Measurements from ENCODE around the gene OLFM1. TPM values are rescaled to one million over a fixed set of nuclear protein-coding genes. Genes with fewer than 3 reads are reported as not detected.

OLFM1 gene
- total RNA-seq, 1 experiment from 2014 or later, result 3.5 TPM

DNA sequence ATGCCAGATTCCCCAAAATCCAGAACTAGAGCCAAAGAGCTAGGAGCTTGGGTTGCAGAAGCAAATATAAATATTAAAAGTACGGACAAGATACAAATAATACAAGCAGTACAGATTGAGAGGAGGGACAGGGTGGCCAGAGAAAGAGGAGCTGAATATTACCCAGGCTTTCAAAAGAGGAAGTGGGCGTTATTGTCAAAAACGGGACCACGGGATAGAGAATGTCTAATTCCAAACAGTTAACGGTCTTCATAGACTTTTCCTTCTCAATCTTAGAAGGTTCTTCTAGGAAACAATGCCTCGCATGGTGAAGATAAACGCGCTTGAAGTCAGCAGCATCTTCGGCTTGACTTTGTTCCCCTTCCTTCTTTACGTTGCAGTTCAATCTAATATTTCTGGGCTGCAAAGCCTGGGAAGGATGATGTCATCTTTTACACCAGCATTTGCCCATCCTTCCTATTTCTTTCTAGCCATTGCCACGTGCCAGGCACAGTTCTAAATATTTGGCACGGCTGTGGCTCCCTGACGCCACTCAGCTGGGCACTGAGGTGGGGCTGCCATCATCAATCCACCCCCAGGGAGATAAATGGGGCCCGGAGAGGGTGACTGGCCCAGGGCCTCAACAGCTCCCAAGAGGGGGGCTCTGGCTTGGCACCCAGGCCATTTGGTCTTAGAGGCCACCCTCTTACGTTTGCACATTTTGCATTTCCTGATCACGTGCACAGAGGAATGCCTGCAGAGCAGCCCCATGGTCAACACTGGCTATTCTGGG, 16.3 kb upstream of the OLFM1 start (continued):
- TF ChIP-seq, protein P1, sequence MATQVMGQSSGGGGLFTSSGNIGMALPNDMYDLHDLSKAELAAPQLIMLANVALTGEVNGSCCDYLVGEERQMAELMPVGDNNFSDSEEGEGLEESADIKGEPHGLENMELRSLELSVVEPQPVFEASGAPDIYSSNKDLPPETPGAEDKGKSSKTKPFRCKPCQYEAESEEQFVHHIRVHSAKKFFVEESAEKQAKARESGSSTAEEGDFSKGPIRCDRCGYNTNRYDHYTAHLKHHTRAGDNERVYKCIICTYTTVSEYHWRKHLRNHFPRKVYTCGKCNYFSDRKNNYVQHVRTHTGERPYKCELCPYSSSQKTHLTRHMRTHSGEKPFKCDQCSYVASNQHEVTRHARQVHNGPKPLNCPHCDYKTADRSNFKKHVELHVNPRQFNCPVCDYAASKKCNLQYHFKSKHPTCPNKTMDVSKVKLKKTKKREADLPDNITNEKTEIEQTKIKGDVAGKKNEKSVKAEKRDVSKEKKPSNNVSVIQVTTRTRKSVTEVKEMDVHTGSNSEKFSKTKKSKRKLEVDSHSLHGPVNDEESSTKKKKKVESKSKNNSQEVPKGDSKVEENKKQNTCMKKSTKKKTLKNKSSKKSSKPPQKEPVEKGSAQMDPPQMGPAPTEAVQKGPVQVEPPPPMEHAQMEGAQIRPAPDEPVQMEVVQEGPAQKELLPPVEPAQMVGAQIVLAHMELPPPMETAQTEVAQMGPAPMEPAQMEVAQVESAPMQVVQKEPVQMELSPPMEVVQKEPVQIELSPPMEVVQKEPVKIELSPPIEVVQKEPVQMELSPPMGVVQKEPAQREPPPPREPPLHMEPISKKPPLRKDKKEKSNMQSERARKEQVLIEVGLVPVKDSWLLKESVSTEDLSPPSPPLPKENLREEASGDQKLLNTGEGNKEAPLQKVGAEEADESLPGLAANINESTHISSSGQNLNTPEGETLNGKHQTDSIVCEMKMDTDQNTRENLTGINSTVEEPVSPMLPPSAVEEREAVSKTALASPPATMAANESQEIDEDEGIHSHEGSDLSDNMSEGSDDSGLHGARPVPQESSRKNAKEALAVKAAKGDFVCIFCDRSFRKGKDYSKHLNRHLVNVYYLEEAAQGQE (IDR thresholded peaks at IDR 0.05; ENCODE audit: low read depth), result no peak
- TF ChIP-seq EZH2phosphoT487 (IDR thresholded peaks at IDR 0.05; ENCODE audit: borderline replicate concordance) (no peak), CEBPB (IDR thresholded peaks at IDR 0.05; ENCODE audit: low read depth) (no peak), CBX3 (IDR thresholded peaks at IDR 0.05; ENCODE audit: low read depth) (no peak), ELF1 (IDR thresholded peaks at IDR 0.05; ENCODE audit: borderline replicate concordance, low read depth) (no peak), SRF (IDR thresholded peaks at IDR 0.05; ENCODE audit: low read depth) (no peak), YY1 (IDR thresholded peaks at IDR 0.05; ENCODE audit: extremely low read depth, insufficient replicate concordance, low read depth, low read length) (no peak), EZH2 (IDR thresholded peaks at IDR 0.05) (no peak), SP1 (IDR thresholded peaks at IDR 0.05; ENCODE audit: low read depth) (no peak), EGR1 (IDR thresholded peaks at IDR 0.05; ENCODE audit: low read depth) (no peak), POLR2A (IDR thresholded peaks at IDR 0.05; ENCODE audit: borderline replicate concordance, extremely low read depth, insufficient read depth, insufficient read length) (no peak)

DNA sequence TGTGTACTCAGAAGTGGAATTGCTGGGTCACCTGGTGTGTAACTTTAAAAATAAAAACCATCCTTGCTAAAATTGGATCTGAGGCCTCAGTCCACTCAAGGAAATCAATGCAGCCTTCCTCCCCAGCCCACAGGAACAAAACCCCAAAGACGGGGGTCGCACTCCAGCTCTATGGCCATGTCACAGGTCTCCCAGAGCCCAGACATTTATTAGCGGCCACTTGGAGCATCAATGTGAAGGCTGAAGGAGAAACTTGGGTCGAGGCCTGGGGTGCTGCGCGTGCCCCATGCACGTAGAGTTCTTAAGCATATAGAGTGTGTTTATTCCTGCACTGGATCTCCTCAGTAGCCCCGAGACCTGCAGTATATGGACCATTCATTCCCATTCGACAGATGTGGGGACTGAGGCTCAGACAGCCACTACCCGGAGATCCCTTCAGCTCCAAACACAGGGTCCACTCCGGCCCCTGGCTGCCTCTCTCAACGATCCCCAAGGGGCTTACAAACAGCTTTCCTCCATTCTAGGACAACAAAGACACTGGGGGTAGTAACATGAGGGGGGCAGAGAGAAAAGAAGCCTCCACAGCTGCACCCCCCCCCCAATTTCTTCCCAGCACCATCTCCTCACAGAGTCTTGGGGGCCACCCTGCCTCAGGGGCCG, 14.3 kb upstream of the OLFM1 start:
- no peak for ATAC-seq
- ChIA-PET RAD21 (ENCODE audit: low non-redundant PET in 1 of 2, low total read pairs in 2 of 2, uncharacterized antibody in 2 of 2, unreplicated experiment in 2 of 2) (no interaction called here), POLR2A (no interaction called here), CTCF (no interaction called here)
- H3K9me3 ChIP-seq (ENCODE audit: control insufficient read depth in 1 of 2, insufficient read depth in 1 of 2, low read depth in 1 of 2, low read length in 2 of 2), result no peaks in the 10 kb centered on the region
- no peak for DNase-seq (ENCODE audit: low read depth, low spot score)
- no peak overlapping the region for H3K4me3 ChIP-seq (replicated peaks in 1 of 2; ENCODE audit: low read depth in 1 of 2, low read length in 2 of 2)
- H4K20me1 ChIP-seq (ENCODE audit: insufficient read depth), result no peaks in the 10 kb centered on the region
- no peaks in the 10 kb centered on the region for H3K36me3 ChIP-seq (ENCODE audit: control insufficient read depth in 1 of 2, insufficient read depth in 2 of 2, low read length in 2 of 2)
- no peak overlapping the region for H3K9ac ChIP-seq (ENCODE audit: low read length)
- H3K27me3 ChIP-seq (ENCODE audit: insufficient read depth, low read length), result peaks cover 19% of the 10 kb centered on the region; the same call in 1 of the 2 replicates
- no peaks in the 10 kb centered on the region for H3K79me2 ChIP-seq (ENCODE audit: insufficient read depth, low read length)
- no peak overlapping the region for H3K4me2 ChIP-seq (ENCODE audit: low read length)
- H3K4me1 ChIP-seq (ENCODE audit: control insufficient read depth in 1 of 2, insufficient read depth in 2 of 2, low read length in 2 of 2), result no peaks in the 10 kb centered on the region
- no peaks in the 10 kb centered on the region for H3K9me2 ChIP-seq (ENCODE audit: insufficient read depth)
- intact Hi-C loops (cut with micrococcal nuclease), result no loop called here
- no peak overlapping the region for H3K27ac ChIP-seq (ENCODE audit: low read depth, low read length)
- BruUV-seq (replicated peaks), result no TSS peak
- no peak overlapping the region for H2AFZ ChIP-seq (ENCODE audit: low read depth, low read length, poor library complexity, severe bottlenecking)
- no peak for TF ChIP-seq EZH2phosphoT487 (IDR thresholded peaks at IDR 0.05; ENCODE audit: borderline replicate concordance)
- no peak for TF ChIP-seq ZFX (IDR thresholded peaks at IDR 0.05)
- TF ChIP-seq, protein P2, sequence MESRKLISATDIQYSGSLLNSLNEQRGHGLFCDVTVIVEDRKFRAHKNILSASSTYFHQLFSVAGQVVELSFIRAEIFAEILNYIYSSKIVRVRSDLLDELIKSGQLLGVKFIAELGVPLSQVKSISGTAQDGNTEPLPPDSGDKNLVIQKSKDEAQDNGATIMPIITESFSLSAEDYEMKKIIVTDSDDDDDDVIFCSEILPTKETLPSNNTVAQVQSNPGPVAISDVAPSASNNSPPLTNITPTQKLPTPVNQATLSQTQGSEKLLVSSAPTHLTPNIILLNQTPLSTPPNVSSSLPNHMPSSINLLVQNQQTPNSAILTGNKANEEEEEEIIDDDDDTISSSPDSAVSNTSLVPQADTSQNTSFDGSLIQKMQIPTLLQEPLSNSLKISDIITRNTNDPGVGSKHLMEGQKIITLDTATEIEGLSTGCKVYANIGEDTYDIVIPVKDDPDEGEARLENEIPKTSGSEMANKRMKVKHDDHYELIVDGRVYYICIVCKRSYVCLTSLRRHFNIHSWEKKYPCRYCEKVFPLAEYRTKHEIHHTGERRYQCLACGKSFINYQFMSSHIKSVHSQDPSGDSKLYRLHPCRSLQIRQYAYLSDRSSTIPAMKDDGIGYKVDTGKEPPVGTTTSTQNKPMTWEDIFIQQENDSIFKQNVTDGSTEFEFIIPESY (IDR thresholded peaks at IDR 0.05; ENCODE audit: extremely low read depth, insufficient replicate concordance, low read length), result no peak
- no peak for TF ChIP-seq SRF (IDR thresholded peaks at IDR 0.05; ENCODE audit: low read depth)
- no peak for TF ChIP-seq SP1 (IDR thresholded peaks at IDR 0.05; ENCODE audit: low read depth)
- no peak for TF ChIP-seq POLR2A (IDR thresholded peaks at IDR 0.05; ENCODE audit: borderline replicate concordance, extremely low read depth, insufficient read depth, insufficient read length)
- TF ChIP-seq FOSL1 (IDR thresholded peaks at IDR 0.05; ENCODE audit: low read depth), result no peak
- TF ChIP-seq EZH2 (IDR thresholded peaks at IDR 0.05), result no peak
- no peak for TF ChIP-seq CBX3 (IDR thresholded peaks at IDR 0.05; ENCODE audit: low read depth)
- no peak for TF ChIP-seq POLR2AphosphoS5 (IDR thresholded peaks at IDR 0.05; ENCODE audit: low read depth, low read length)
- TF ChIP-seq SIN3A (IDR thresholded peaks at IDR 0.05; ENCODE audit: low read depth), result no peak
- TF ChIP-seq ELF1 (IDR thresholded peaks at IDR 0.05; ENCODE audit: borderline replicate concordance, low read depth), result no peak
- TF ChIP-seq, protein P3, sequence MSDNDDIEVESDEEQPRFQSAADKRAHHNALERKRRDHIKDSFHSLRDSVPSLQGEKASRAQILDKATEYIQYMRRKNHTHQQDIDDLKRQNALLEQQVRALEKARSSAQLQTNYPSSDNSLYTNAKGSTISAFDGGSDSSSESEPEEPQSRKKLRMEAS (IDR thresholded peaks at IDR 0.05), result no peak
- no peak for TF ChIP-seq EGR1 (IDR thresholded peaks at IDR 0.05; ENCODE audit: low read depth)
